GM10847 (cell line): ENCODE measurements around the gene USP33.

Experiments used
- POLR2A ChIP-seq: IDR thresholded peaks from 2 replicates; pipeline ENCODE4 v1.6.1; 2011; ENCODE audit not compliant: insufficient read length; ENCODE audit errors: extremely low read depth

USP33 gene

DNA sequence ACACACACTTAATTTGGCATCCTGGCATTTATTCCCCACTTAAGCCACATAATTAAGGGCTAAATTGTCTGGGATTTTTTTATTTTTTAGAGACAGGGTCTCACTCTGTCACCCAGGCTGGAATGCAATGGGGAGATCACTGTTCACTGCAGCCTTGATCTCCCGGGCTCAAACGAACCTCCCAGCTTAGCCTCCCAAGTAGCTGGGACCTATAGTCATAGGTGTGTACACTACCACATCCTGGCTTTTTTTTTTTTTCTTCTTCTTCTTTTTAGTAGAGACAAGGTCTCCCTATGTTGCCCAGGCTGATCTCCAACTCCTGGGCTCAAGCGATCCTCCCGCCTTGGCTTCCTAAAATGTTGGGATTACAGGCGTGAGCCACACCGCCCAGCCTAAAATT lies 101.4 kb downstream of the USP33 start:
- no peak for TF ChIP-seq POLR2A

DNA sequence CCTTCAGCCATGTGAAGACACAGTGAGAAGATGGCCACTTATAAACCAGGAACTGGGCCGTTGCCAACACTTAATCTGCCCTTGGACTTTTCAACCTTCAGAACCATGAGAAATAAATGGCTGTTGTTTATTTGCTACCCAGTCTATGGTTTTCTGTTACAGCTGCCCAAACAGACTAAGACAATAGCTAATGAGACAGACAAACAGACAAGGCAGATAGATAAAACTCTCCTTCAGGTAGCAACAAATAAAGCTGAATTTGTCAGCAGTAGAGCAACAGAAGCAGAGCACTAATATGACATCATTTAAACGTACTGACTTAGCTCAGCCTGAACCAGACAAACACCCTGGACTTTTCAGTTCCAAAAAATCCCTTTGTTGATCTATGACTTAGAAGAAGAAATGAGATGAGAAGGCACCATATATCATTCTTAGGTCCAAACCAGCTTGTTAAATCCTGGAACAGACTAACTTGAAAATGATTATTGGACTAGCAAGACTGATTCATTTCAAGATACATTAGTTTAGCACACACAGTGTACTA lies 104.1 kb downstream of the USP33 start:
- TF ChIP-seq POLR2A = no peak

DNA sequence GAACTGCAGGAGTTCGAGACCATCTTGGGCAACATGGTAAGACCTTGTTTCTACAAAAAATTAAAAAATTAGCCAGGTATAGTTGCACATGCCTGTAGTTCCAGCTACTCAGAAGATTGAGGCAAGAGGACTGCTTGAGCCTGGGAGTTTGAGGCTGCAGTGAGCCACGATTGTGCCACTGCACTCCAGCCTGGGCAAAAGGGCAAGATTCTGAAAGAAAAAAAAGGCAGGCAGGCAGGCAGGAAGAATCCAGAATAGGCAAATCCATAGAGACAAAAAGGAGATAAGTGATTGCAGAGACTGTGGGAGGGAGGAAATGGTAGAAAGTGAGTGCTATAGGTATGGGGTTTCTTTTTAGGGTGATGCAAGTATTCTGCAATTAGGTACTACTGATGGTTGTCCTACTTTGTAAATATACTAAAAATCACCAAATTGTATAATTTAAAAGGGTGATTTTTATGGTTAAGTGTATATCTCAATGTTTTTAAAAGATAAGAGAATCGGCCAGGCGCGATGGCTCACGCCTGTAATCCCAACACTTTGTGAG lies 106.6 kb downstream of the USP33 start:
- no peak for TF ChIP-seq POLR2A

DNA sequence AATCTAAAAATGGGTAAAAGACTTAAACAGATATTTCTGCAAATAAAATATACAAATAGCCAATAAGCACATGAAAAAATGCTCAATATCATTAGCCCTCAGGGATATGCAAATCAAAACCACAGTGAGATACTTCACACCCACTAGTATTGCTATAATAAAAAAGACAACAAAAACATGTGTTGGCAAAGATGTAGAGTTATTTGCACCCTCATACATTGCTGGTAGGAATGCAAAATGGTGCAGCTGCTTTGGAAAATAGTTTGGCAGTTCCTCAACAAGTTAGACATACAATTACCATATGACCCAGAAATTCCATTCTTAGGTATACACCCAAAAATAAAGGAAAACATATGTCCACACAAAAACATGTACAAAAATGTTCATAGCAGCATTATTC lies 107.4 kb downstream of the USP33 start:
- no peak for TF ChIP-seq POLR2A

DNA sequence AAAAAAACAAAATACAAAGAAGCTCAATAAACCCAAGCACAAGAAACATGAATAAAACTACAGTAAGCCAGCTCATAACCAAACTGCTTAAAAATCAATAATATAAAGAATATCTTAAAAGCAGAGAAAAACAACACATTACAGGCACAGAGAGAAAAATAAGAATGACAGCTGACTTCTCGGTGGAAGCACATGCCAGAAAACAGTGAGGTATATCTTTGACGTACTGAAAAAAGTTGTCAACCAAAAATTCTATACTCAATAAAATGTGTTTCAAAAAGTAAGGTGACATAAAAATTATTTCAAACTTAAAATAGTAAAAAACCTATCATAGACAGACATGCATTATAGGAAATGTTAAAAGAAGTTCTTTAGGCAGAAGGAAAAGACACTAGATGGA lies 110.5 kb downstream of the USP33 start:
- TF ChIP-seq POLR2A = no peak
